H1 (cell line): ENCODE measurements around the gene ACBD6. TPM values are rescaled to one million over a fixed set of nuclear protein-coding genes. Genes with fewer than 3 reads are reported as not detected.
A peak's percentile ranks its signal among the peaks of the same experiment; 100 is the strongest.

ENCODE experiments used
- CTCF ChIA-PET: fragments of 300-600 bp; sonication (Branson Sonifier 250); formaldehyde crosslinking; loops from one replicate; lab custom pipeline; 2021; ENCODE audit not compliant: partially characterized antibody; lab: Charles Lee
- POLR2A ChIA-PET: fragments of 300-600 bp; sonication (Branson Sonifier 250); formaldehyde crosslinking; loops from one replicate; lab custom pipeline; 2021; ENCODE audit warnings: inconsistent platforms; ENCODE audit not compliant: partially characterized antibody; lab: Charles Lee
- DNase-seq, 2 experiments: peaks; one replicate each; pipeline versions ENCODE4 v3.0.0 to v3.0.0-alpha.2; 2010 to 2022; ENCODE audit warnings: low spot score in 2 of 2, low read depth in 1 of 2, mixed read lengths in 1 of 2
- FAIRE-seq: peaks from 2 replicates; lab custom pipeline; 2011; peaks lifted over from hg19 to GRCh38; lab: Jason Lieb, UNC
- H2AFZ ChIP-seq: 2 replicates; pipeline ENCODE4 v1.8.1; 2012; ENCODE audit warnings: low read length, inconsistent platforms
- H2AK5ac ChIP-seq: 2 replicates; pipeline ENCODE4 v1.6.1; 2013; ENCODE audit warnings: low read depth, low read length
- H2BK120ac ChIP-seq: replicated peaks from 2 replicates; pipeline ENCODE3; 2013; ENCODE audit warnings: low read depth, low read length, inconsistent platforms
- H2BK12ac ChIP-seq: 2 replicates; pipeline ENCODE4 v1.6.1; 2013; ENCODE audit warnings: low read depth, low read length
- H2BK15ac ChIP-seq: 2 replicates; pipeline ENCODE4 v1.6.1; 2013; ENCODE audit warnings: low read length
- H2BK20ac ChIP-seq: 2 replicates; pipeline ENCODE4 v1.6.1; 2013; ENCODE audit warnings: low read length
- H2BK5ac ChIP-seq: 2 replicates; pipeline ENCODE4 v1.6.1; 2013; ENCODE audit warnings: low read depth, low read length
- H3K14ac ChIP-seq: 2 replicates; pipeline ENCODE4 v1.6.1; 2013; ENCODE audit warnings: inconsistent platforms; ENCODE audit not compliant: insufficient read length
- H3K18ac ChIP-seq: 2 replicates; pipeline ENCODE4 v1.6.1; 2013; ENCODE audit warnings: low read length; ENCODE audit errors: extremely low read depth
- H3K23ac ChIP-seq: 2 replicates; pipeline ENCODE4 v1.6.1; 2013; ENCODE audit warnings: inconsistent platforms; ENCODE audit not compliant: insufficient read length
- H3K23me2 ChIP-seq: 2 replicates; pipeline ENCODE4 v1.6.1; 2013; ENCODE audit warnings: low read depth, low read length
- H3K27ac ChIP-seq: 2 replicates; pipeline ENCODE4 v1.6.1; 2011; ENCODE audit warnings: low read depth, low read length, inconsistent platforms
- H3K27me3 ChIP-seq, 4 experiments: replicated peaks in 1 of 4; 1 replicate in 1 of 4; 2 replicates in 3 of 4; pipeline versions ENCODE4 v1.6.1 to v1.8.1; 2011 to 2013; ENCODE audit warnings: low read length in 3 of 4, mild to moderate bottlenecking in 3 of 4, inconsistent platforms in 2 of 4, mixed read lengths in 2 of 4, moderate library complexity in 1 of 4; ENCODE audit not compliant: control insufficient read depth in 3 of 4, insufficient read depth in 3 of 4; ENCODE audit errors: extremely low read depth in 1 of 4
- H3K36me3 ChIP-seq, 4 experiments: 2 replicates each; pipeline versions ENCODE4 v1.6.1 to v1.8.1; 2011 to 2013; ENCODE audit warnings: mild to moderate bottlenecking in 4 of 4, low read length in 3 of 4, moderate library complexity in 2 of 4, control low read depth in 1 of 4, inconsistent platforms in 1 of 4; ENCODE audit not compliant: insufficient read depth in 4 of 4, control insufficient read depth in 2 of 4
- H3K4ac ChIP-seq: replicated peaks from 2 replicates; pipeline ENCODE3; 2013; ENCODE audit warnings: low read length, low read depth, mixed read lengths, inconsistent platforms; ENCODE audit not compliant: insufficient read length
- H3K4me1 ChIP-seq, 4 experiments: replicated peaks in 1 of 4; 1 replicate in 1 of 4; 2 replicates in 3 of 4; pipeline versions ENCODE4 v1.6.1 to v1.8.1; 2011 to 2013; ENCODE audit warnings: low read length in 3 of 4, inconsistent platforms in 2 of 4, mixed read lengths in 1 of 4; ENCODE audit not compliant: insufficient read depth in 4 of 4, control insufficient read depth in 3 of 4
- H3K4me2 ChIP-seq, 2 experiments: 2 replicates each; pipeline versions ENCODE4 v1.6.1 to v1.8.1; 2011 to 2013; ENCODE audit warnings: low read depth in 2 of 2, low read length in 2 of 2, control low read depth in 1 of 2, inconsistent platforms in 1 of 2, mild to moderate bottlenecking in 1 of 2; ENCODE audit not compliant: insufficient read depth in 1 of 2
- H3K4me3 ChIP-seq, 4 experiments: fragments of 200-600, 300-600 bp in 1 of 4; sonication (generic), shearing (Covaris generic), sonication (Bioruptor Twin) in 1 of 4; 2 replicates each; pipeline versions ENCODE4 v1.5.1 to v1.8.1; 2011 to 2016; ENCODE audit warnings: low read length in 4 of 4, low read depth in 3 of 4, control low read depth in 2 of 4, inconsistent platforms in 2 of 4, mild to moderate bottlenecking in 2 of 4, mixed read lengths in 1 of 4, moderate library complexity in 1 of 4; ENCODE audit not compliant: insufficient read depth in 2 of 4; ENCODE audit errors: extremely low read depth in 1 of 4
- H3K56ac ChIP-seq: replicated peaks from 2 replicates; pipeline ENCODE3; 2013; ENCODE audit warnings: low read depth, mild to moderate bottlenecking, mixed read lengths, low read length, inconsistent platforms; ENCODE audit not compliant: insufficient read length
- H3K79me1 ChIP-seq: 2 replicates; pipeline ENCODE4 v1.6.1; 2013; ENCODE audit warnings: low read depth, low read length, control low read depth
- H3K79me2 ChIP-seq, 2 experiments: 2 replicates each; pipeline versions ENCODE4 v1.6.1 to v1.8.1; 2012 to 2013; ENCODE audit warnings: low read length in 2 of 2, mild to moderate bottlenecking in 2 of 2, inconsistent platforms in 1 of 2; ENCODE audit not compliant: insufficient read depth in 2 of 2, control insufficient read depth in 1 of 2
- H3K9ac ChIP-seq, 4 experiments: replicated peaks in 1 of 4; 1 replicate in 1 of 4; 2 replicates in 3 of 4; pipeline versions ENCODE4 v1.6.1 to v1.8.1; 2011 to 2013; ENCODE audit warnings: low read depth in 3 of 4, low read length in 3 of 4, control low read depth in 2 of 4, mild to moderate bottlenecking in 2 of 4, moderate library complexity in 2 of 4, inconsistent platforms in 1 of 4; ENCODE audit errors: extremely low read depth in 1 of 4
- H3K9me3 ChIP-seq, 2 experiments: 2 replicates each; pipeline versions ENCODE4 v1.6.1 to v1.8.1; 2012 to 2013; ENCODE audit warnings: mild to moderate bottlenecking in 2 of 2, moderate library complexity in 2 of 2, control low read depth in 1 of 2, inconsistent platforms in 1 of 2, low read depth in 1 of 2, low read length in 1 of 2, mixed read lengths in 1 of 2; ENCODE audit not compliant: insufficient read depth in 2 of 2
- H4K20me1 ChIP-seq, 2 experiments: replicated peaks in 1 of 2; 2 replicates each; pipeline versions ENCODE3 to v1.8.1; 2011 to 2013; ENCODE audit warnings: inconsistent platforms in 2 of 2, low read length in 2 of 2, mild to moderate bottlenecking in 1 of 2; ENCODE audit not compliant: insufficient read depth in 2 of 2, control insufficient read depth in 1 of 2
- H4K5ac ChIP-seq: 2 replicates; pipeline ENCODE4 v1.6.1; 2013; ENCODE audit warnings: low read length, low read depth, mixed read lengths, inconsistent platforms; ENCODE audit not compliant: insufficient read length
- H4K8ac ChIP-seq: 2 replicates; pipeline ENCODE4 v1.8.0; 2013; ENCODE audit warnings: mild to moderate bottlenecking, moderate library complexity, low read length, inconsistent platforms; ENCODE audit not compliant: insufficient read depth; ENCODE audit errors: extremely low read depth
- H4K91ac ChIP-seq: replicated peaks from 2 replicates; pipeline ENCODE3; 2013; ENCODE audit warnings: low read length, mixed read lengths, inconsistent platforms; ENCODE audit not compliant: insufficient read length
- CBX8 ChIP-seq: fragments of 300-800, 300-1000 bp; sonication (generic); IDR thresholded peaks from 2 replicates; pipeline ENCODE4 v1.7.1; 2016; ENCODE audit warnings: low read depth, low read length, borderline replicate concordance
- EGR1 ChIP-seq: IDR thresholded peaks from 2 replicates; pipeline ENCODE4 v1.6.1; 2011; ENCODE audit warnings: low read depth, low read length, borderline replicate concordance
- FOSL1 ChIP-seq: IDR thresholded peaks from 2 replicates; pipeline ENCODE4 v1.6.1; 2011; ENCODE audit warnings: mild to moderate bottlenecking, low read depth, low read length, moderate library complexity; ENCODE audit not compliant: insufficient read depth
- GABPA ChIP-seq: IDR thresholded peaks from 2 replicates; pipeline ENCODE4 v1.6.1; 2011; ENCODE audit warnings: mild to moderate bottlenecking, low read length, moderate library complexity, borderline replicate concordance; ENCODE audit not compliant: insufficient read depth
- MAFK ChIP-seq: IDR thresholded peaks from 2 replicates; pipeline ENCODE4 v1.6.1; 2012; ENCODE audit warnings: low read depth, mild to moderate bottlenecking, improper control_type of control experiment, low read length
- NRF1 ChIP-seq: IDR thresholded peaks from 2 replicates; pipeline ENCODE4 v1.6.1; 2011; ENCODE audit warnings: mild to moderate bottlenecking, low read depth, low read length, improper control_type of control experiment
- RNF2 ChIP-seq: fragments of 200-900, 300-1000 bp; sonication (generic); IDR thresholded peaks from 2 replicates; pipeline ENCODE4 v1.7.1; 2016; ENCODE audit warnings: borderline replicate concordance, low read depth, mild to moderate bottlenecking, antibody characterized with exemption, low read length; ENCODE audit not compliant: poor library complexity, severe bottlenecking; ENCODE audit errors: missing control alignments
- SAP30 ChIP-seq: fragments of 300-600 bp; sonication (generic); IDR thresholded peaks from 2 replicates; pipeline ENCODE4 v1.7.1; 2012; ENCODE audit warnings: low read length, moderate library complexity, mild to moderate bottlenecking, inconsistent platforms; ENCODE audit not compliant: insufficient read depth, insufficient replicate concordance
- SIX5 ChIP-seq: IDR thresholded peaks from 2 replicates; pipeline ENCODE4 v1.6.1; 2011; ENCODE audit warnings: mild to moderate bottlenecking, low read depth, low read length
- SP1 ChIP-seq: IDR thresholded peaks from 2 replicates; pipeline ENCODE4 v1.6.1; 2011; ENCODE audit warnings: low read depth, low read length
- SP4 ChIP-seq: IDR thresholded peaks from 2 replicates; pipeline ENCODE4 v1.6.1; 2012; ENCODE audit warnings: low read length, inconsistent platforms
- TAF1 ChIP-seq: IDR thresholded peaks from 2 replicates; pipeline ENCODE4 v1.6.1; 2011; ENCODE audit warnings: mild to moderate bottlenecking, low read depth, low read length
- TAF7 ChIP-seq: optimal IDR thresholded peaks from 2 replicates; pipeline ENCODE3; 2011; ENCODE audit warnings: low read depth, mild to moderate bottlenecking, inconsistent platforms, low read length, moderate library complexity, borderline replicate concordance
- WGBS, 2 experiments: shearing (Covaris generic) in 1 of 2; methylation state at CpG; one replicate each; pipeline versions ENCODE4 v1.1.6 to v1.1.7; 2013 to 2015; ENCODE audit warnings: low lambda C conversion rate in 2 of 2, mixed read lengths in 2 of 2, inconsistent platforms in 1 of 2, low coverage in 1 of 2, missing lambda C conversion rate in 1 of 2; ENCODE audit not compliant: insufficient replicate concordance in 2 of 2, insufficient coverage in 1 of 2, insufficient read length in 1 of 2; ENCODE audit errors: extremely low coverage in 1 of 2, missing lambda C conversion rate in 1 of 2; 5-methylcytosine and 5-hydroxymethylcytosine counted together
- polyA plus RNA-seq, 7 experiments: library from polyadenylated mRNA; depleted of rRNA in 3 of 7; stranded (reverse) in 5 of 7; unstranded in 2 of 7; fragments of >200 nt in 5 of 7; fragments of 200-250 nt in 2 of 7; gene quantifications; 1 replicate in 5 of 7; 2 replicates in 1 of 7; 4 replicates in 1 of 7; pipeline versions ENCODE4 v1.2.1 to v1.2.3, GENCODE V29; 2011 to 2013; ENCODE audit warnings: missing spikeins in 2 of 7, mixed read lengths in 2 of 7
- total RNA-seq: library from RNA; stranded (reverse); fragmentation: NEBNext Ultra II Directional; extraction: Animal tissue kit (Norgen Biotek cat#: 25700); gene quantifications from 2 replicates; pipeline ENCODE4 v1.2.1, GENCODE V29; 2021

ACBD6 gene
- total and polyA plus RNA-seq, 2 of the 8 experiments (the other 6 are each of a cell fraction or from before 2014, with no cell fraction given) = 52.0 to 67.7 TPM

DNA sequence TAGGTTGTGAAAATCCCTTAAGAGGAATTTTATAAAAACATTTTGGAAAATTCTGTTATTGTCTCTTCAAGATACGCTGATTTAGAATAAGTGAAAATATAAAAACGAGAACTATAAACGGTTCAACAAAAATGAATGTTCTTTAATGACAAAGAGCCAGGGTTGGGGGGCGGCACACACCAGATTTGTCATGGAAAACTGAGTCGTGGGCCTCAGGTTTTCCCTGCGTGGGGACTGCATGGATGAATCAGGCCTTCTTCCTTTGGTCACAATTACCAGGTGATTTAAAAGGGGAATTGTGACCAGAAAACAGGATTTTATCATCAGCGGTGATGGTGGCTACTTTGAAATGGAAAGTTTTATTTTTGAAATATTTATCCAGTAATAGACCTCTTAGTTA lies 263.7 kb downstream of the ACBD6 start:
- H2AFZ ChIP-seq = no peak overlapping the region
- H3K9ac ChIP-seq = no peak overlapping the region
- H3K79me1 ChIP-seq = no peaks in the 10 kb centered on the region
- peaks cover 21 to 44% (median 40%) of the 10 kb centered on the region in 4 experiments for H3K27me3 ChIP-seq
- 10% methylated on average over 7 of the region's 7 CpGs; no CpG with 5 or more reads in 1 of the 2 experiments for WGBS, 2 experiments
- peak overlapping the region; percentile 33 for H2BK120ac ChIP-seq
- no peak overlapping the region; the same call in 1 of the 2 replicates for H2BK12ac ChIP-seq
- no peak overlapping the region for H3K14ac ChIP-seq
- peak overlapping the region; percentile 91; the same call in 1 of the 2 replicates for H3K18ac ChIP-seq
- no peak overlapping the region for H3K56ac ChIP-seq
- H3K4me3 ChIP-seq = peak overlapping the region in 1 of 4 experiments; percentile 66; a peak in 2 of 8 replicates
- H2BK15ac ChIP-seq = no peak overlapping the region
- no peaks in the 10 kb centered on the region; a peak in 1 of 8 replicates for H3K36me3 ChIP-seq
- H2BK20ac ChIP-seq = no peak overlapping the region; the same call in 1 of the 2 replicates
- H4K20me1 ChIP-seq = peaks cover 0 to 3% of the 10 kb centered on the region in 2 experiments
- H3K27ac ChIP-seq = no peak overlapping the region
- peak overlapping the region; percentile 83 for H3K4ac ChIP-seq
- DNase-seq = no peak
- peak overlapping the region; percentile 91 to 98 for H3K4me2 ChIP-seq
- no peak for FAIRE-seq
- H3K79me2 ChIP-seq = no peaks in the 10 kb centered on the region; a peak in 1 of 4 replicates
- TF ChIP-seq SP1 = no peak
- TF ChIP-seq FOSL1 = no peak
- TF ChIP-seq RNF2 = no peak
- TF ChIP-seq EGR1 = no peak
- TF ChIP-seq MAFK = no peak
- no peak for TF ChIP-seq SP4
- TF ChIP-seq GABPA = no peak
- TF ChIP-seq NRF1 = no peak
- no peak for TF ChIP-seq TAF7
- no peak for TF ChIP-seq SIX5
- no peak for TF ChIP-seq TAF1
- TF ChIP-seq SAP30 = no peak
- TF ChIP-seq CBX8 = no peak
- no peak overlapping the region for H2AK5ac ChIP-seq
- no peak overlapping the region for H2BK5ac ChIP-seq
- POLR2A ChIA-PET = interaction anchor here (1.4 to 3.3 kb wide), 4 partner anchors 9 to 17 kb away, joined by 4 to 26 read pairs (median 14); partner anchors contain the start of gene LHX4
- H3K4me1 ChIP-seq = peaks cover 26 to 46% (median 29%) of the 10 kb centered on the region in 4 experiments; a peak in 6 of 7 replicates
- H3K23ac ChIP-seq = no peak overlapping the region
- no peak overlapping the region for H4K8ac ChIP-seq
- H4K5ac ChIP-seq = peak overlapping the region; percentile 48
- peaks cover 15% of the 10 kb centered on the region; the same call in 1 of the 2 replicates for H3K23me2 ChIP-seq
- no peak overlapping the region for H4K91ac ChIP-seq
- no peaks in the 10 kb centered on the region for H3K9me3 ChIP-seq
- CTCF ChIA-PET = interaction anchor here (0.7 to 4.6 kb wide), 8 partner anchors 7 to 286 kb away, joined by 3 to 20 read pairs (median 8); partner anchors contain the start of gene LHX4
